ENCODE data around the gene ERN2.

Gene ERN2

GRCh38 chr16:23679274-23679985 lies 33.6 kb downstream of the ERN2 start:
- FAIRE-seq (no peak), DNase-seq (ENCODE audit: insufficient read length) (peak; percentile 58)
- TF ChIP-seq POLR2A (IDR thresholded peaks at IDR 0.05; ENCODE audit: low read depth, low read length) (no peak), TAF1 (IDR thresholded peaks at IDR 0.05; ENCODE audit: borderline replicate concordance, low read depth, low read length) (no peak), POLR2AphosphoS5 (IDR thresholded peaks at IDR 0.05; ENCODE audit: low read depth, low read length) (no peak)

DNA sequence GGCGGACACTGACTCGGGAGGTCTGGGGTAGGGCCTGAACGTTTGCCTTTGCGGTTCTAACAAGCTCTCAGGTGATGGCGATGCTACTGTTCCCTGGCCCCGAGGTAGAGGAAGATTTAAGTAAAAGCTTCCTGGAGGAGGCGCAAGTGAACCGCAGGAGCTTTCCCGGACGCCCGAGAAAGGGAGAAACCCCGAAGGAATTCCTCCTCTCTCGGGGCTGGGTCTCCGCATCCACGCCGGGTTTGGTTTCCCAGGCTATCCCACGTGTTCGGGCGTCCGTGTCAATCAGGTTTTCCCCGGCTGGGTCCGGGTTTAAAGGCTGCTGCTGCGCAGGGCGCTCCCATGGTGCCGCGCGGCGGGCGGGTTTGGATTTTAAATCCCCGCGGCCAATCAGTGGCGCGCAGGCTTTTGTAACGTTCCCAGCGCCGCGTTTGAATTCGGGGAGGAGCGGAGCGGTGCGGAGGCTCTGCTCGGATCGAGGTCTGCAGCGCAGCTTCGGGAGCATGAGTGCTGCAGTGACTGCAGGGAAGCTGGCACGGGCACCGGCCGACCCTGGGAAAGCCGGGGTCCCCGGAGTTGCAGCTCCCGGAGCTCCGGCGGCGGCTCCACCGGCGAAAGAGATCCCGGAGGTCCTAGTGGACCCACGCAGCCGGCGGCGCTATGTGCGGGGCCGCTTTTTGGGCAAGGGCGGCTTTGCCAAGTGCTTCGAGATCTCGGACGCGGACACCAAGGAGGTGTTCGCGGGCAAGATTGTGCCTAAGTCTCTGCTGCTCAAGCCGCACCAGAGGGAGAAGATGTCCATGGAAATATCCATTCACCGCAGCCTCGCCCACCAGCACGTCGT lies 34.4 kb downstream of the ERN2 start, which contains the start of gene PLK1:
PLK1 (plus strand) TSS at position 460 of the 844 bp plus-strand sequence; CDS start at position 504, 44 bp downstream.
- TF ChIP-seq POLR2A (IDR thresholded peaks at IDR 0.05; ENCODE audit: low read depth, low read length) (0 out of 2 replicates have a peak, but pooled peaks have one; percentile 35), POLR2AphosphoS5 (IDR thresholded peaks at IDR 0.05; ENCODE audit: low read depth, low read length) (no peak)
- peak; percentile 93 for DNase-seq (ENCODE audit: insufficient read length)
- peak; percentile 76 for FAIRE-seq

DNA sequence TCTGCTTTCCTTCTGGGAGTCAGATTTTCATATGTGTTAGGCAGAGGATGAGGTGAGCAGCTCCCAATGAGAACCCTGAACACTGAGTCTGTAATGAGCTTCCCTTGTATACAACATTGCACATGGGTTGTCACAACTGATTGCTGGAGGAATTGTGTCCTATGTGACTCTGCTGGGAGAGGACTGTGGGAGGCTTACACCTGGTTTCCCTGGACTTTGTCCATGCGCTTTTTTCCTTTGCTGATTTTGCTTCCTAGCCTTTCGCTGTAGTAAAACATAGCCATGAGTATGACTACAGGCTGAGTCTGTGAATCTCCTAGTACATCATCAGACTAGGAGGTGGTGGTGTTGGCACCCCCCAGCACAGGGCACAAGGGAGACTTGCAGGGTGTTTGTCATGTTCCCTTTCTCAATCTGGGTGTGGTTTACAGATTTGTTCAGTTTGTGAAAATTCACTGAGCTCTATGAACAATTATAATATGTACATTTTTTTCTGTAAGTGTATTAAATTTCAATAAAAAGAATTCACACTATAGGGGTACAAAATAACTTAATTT lies 36.0 kb downstream of the ERN2 start:
- FAIRE-seq (no peak), DNase-seq (ENCODE audit: insufficient read length) (no peak)
- TF ChIP-seq TAF1 (IDR thresholded peaks at IDR 0.05; ENCODE audit: borderline replicate concordance, low read depth, low read length) (no peak), POLR2AphosphoS5 (IDR thresholded peaks at IDR 0.05; ENCODE audit: low read depth, low read length) (no peak), POLR2A (IDR thresholded peaks at IDR 0.05; ENCODE audit: low read depth, low read length) (no peak)

DNA sequence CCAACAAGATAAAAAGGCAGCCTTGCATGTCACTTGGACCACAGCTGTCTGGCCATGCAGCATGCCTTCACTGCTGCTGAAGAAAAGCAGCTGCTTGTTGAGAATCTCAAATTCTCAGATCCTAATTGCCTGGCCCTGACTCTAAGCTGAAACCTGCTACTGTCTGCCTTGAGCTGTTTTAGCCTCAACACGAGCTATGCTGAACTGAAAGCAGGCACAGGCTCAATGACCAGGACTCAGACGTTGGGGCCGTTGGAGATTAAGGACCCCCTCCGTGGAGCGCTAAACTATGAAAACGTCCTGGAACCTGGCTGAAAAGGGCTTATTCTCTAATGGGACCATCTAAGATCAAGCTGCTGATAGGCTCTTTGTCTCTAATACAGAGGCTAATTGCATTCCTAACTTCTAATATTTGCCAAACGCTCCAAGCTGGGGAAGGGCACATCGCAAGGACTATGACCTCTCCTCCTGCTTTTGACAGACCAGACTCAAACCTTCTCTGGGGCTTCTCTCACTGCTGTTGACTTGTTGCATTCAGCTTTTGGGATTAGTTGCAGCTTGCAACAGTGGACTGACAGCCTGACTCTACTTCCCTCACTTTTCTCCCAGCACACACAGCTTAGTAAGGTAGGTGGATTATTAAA lies 38.9 kb downstream of the ERN2 start:
- DNase-seq (ENCODE audit: insufficient read length) (no peak), FAIRE-seq (no peak)
- no peak for TF ChIP-seq POLR2A (IDR thresholded peaks at IDR 0.05; ENCODE audit: low read depth, low read length)
- TF ChIP-seq TAF1 (IDR thresholded peaks at IDR 0.05; ENCODE audit: borderline replicate concordance, low read depth, low read length): no peak
- no peak for TF ChIP-seq POLR2AphosphoS5 (IDR thresholded peaks at IDR 0.05; ENCODE audit: low read depth, low read length)

GRCh38 chr16:23670137-23670776 lies 42.8 kb downstream of the ERN2 start:
- TF ChIP-seq POLR2A (IDR thresholded peaks at IDR 0.05; ENCODE audit: low read depth, low read length) (no peak), TAF1 (IDR thresholded peaks at IDR 0.05; ENCODE audit: borderline replicate concordance, low read depth, low read length) (0 out of 2 replicates have a peak, but pooled peaks have one; percentile 25), POLR2AphosphoS5 (IDR thresholded peaks at IDR 0.05; ENCODE audit: low read depth, low read length) (peak; percentile 62; the same call in 1 of the 2 replicates)
- FAIRE-seq (peak; percentile 87), DNase-seq (ENCODE audit: insufficient read length) (no peak)

- DNase-seq (ENCODE audit: insufficient read length) (no peak), FAIRE-seq (no peak)
- TF ChIP-seq POLR2AphosphoS5 (IDR thresholded peaks at IDR 0.05; ENCODE audit: low read depth, low read length): no peak
- no peak for TF ChIP-seq TAF1 (IDR thresholded peaks at IDR 0.05; ENCODE audit: borderline replicate concordance, low read depth, low read length)
- TF ChIP-seq POLR2A (IDR thresholded peaks at IDR 0.05; ENCODE audit: low read depth, low read length): no peak
These were observed 44.1 kb downstream of the ERN2 start for GRCh38 chr16:23668873-23669272.

DNA sequence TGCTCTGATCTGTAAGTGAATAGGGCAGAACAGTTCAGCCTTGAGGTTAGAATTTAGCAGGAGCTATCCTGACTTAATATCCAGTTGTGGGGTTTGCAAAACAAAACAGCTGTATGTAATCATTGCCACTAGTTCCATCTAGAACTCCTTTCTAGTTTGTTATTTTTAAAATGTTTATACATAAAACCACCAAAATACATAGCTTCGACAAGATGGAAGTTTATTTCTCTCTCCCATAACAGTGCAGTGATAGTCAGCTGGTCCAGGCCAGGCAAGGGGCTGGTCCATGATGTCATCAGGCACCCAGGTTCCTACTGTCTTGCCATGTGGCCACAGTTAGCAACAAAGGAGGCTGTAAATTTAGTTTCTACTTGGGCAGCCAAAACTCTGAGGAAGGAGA lies 44.8 kb downstream of the ERN2 start:
- DNase-seq (ENCODE audit: insufficient read length) (no peak), FAIRE-seq (no peak)

DNA sequence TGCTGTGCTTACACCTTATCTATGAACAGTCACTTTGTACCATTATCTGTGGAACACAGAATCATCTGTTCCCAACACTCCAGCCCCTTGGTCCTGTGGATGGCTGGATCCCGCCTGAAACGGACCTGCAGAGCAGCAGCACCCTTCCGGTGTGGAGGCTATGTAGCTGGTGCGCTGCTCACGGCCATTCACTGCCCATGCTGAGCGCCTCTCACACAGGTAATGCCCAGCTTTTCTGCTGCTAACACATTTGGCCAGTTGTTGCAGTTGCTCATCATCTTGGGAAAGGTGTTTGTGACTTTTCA lies 45.7 kb downstream of the ERN2 start:
- no peak for TF ChIP-seq TAF1 (IDR thresholded peaks at IDR 0.05; ENCODE audit: borderline replicate concordance, low read depth, low read length)
- no peak for TF ChIP-seq POLR2AphosphoS5 (IDR thresholded peaks at IDR 0.05; ENCODE audit: low read depth, low read length)
- no peak for TF ChIP-seq POLR2A (IDR thresholded peaks at IDR 0.05; ENCODE audit: low read depth, low read length)
- no peak for DNase-seq (ENCODE audit: insufficient read length)
- FAIRE-seq: no peak

More for the DNA sequence above, 44.8 kb downstream of the ERN2 start:
- no peak for TF ChIP-seq TAF1 (IDR thresholded peaks at IDR 0.05; ENCODE audit: borderline replicate concordance, low read depth, low read length)
- TF ChIP-seq POLR2A (IDR thresholded peaks at IDR 0.05; ENCODE audit: low read depth, low read length): no peak
- no peak for TF ChIP-seq POLR2AphosphoS5 (IDR thresholded peaks at IDR 0.05; ENCODE audit: low read depth, low read length)

GRCh38 chr16:23666571-23667354 lies 46.3 kb downstream of the ERN2 start:
- no peak for FAIRE-seq
- TF ChIP-seq POLR2AphosphoS5 (IDR thresholded peaks at IDR 0.05; ENCODE audit: low read depth, low read length) (no peak), TAF1 (IDR thresholded peaks at IDR 0.05; ENCODE audit: borderline replicate concordance, low read depth, low read length) (no peak), POLR2A (IDR thresholded peaks at IDR 0.05; ENCODE audit: low read depth, low read length) (no peak)
- no peak for DNase-seq (ENCODE audit: insufficient read length)

DNA sequence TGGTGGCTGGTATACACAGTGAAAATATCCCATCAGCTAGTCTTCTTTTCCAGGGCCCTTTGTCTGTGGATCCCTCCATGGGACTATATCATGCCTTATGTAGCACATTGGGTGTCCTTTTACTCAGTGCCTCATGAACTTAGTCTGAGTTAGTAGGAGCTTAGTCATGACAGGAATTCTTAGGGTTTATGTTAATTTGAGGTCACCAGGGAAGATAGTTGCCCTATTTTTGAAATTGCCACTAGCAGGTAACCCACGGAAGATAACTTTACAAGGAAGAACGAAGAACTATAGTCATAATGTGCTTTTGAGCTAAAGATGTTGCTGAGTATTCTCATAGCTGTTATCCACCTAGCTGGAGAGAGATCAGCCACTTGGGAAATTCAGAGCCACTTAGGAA lies 49.1 kb downstream of the ERN2 start:
- no peak for DNase-seq (ENCODE audit: insufficient read length)
- no peak for TF ChIP-seq TAF1 (IDR thresholded peaks at IDR 0.05; ENCODE audit: borderline replicate concordance, low read depth, low read length)
- no peak for TF ChIP-seq POLR2A (IDR thresholded peaks at IDR 0.05; ENCODE audit: low read depth, low read length)
- TF ChIP-seq POLR2AphosphoS5 (IDR thresholded peaks at IDR 0.05; ENCODE audit: low read depth, low read length): no peak
- peak; percentile 58 for FAIRE-seq
